Measurements from ENCODE around the gene TMEM121. TPM values are rescaled to one million over a fixed set of nuclear protein-coding genes. Genes with fewer than 3 reads are reported as not detected.
"Not testable (repeated sequence)": the region's sequence is repeated elsewhere in the genome, so short reads cannot be mapped to it uniquely, and the experiment has no call there.

TMEM121 gene
- total RNA-seq, 1 donor from 2014 or later: 5.5 TPM

DNA sequence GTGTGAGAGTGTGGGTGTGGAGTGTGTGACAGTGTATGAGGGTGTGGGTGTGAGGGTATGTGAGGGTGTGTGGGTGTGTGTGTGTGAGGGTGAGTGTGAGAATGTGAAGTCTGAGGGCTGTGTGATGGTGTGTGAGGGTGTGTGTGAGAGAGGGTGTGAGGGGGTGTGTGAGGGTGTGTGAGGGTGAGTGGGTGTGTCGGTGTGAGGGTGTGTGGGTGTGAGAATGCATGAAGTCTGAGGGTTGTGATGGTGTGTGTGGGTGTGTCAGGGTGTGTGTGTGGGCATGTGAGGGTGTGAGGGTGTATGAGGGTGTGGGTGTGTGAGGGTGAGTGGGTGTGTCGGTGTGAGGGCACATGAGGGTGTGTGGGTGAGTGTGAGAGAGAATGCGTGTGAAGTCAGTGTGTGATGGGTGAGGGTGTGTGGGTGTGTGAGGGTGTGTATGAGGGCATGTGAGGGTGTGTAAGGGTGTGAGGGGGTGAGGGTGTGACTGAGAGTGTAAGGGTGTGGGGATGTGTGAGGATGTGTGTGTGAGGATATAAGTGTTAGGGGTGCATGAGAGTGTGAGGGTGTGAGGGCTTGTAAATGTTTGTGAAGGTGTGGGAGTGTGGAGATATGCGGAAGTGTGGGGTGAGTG lies 36.4 kb downstream of the TMEM121 start:
- Mint-ChIP-seq H3K4me1 (ENCODE audit: unreplicated experiment) (no peaks in the 10 kb centered on the region), H3K4me3 (no peak overlapping the region), H3K36me3 (no peaks in the 10 kb centered on the region), H3K27me3 (no peaks in the 10 kb centered on the region), H3K27ac (no peak overlapping the region), H3K9me3 (peaks cover 5% of the 10 kb centered on the region)
- no peak for DNase-seq (ENCODE audit: extremely low spot score, unreplicated experiment)
- TF ChIP-seq, protein P1, sequence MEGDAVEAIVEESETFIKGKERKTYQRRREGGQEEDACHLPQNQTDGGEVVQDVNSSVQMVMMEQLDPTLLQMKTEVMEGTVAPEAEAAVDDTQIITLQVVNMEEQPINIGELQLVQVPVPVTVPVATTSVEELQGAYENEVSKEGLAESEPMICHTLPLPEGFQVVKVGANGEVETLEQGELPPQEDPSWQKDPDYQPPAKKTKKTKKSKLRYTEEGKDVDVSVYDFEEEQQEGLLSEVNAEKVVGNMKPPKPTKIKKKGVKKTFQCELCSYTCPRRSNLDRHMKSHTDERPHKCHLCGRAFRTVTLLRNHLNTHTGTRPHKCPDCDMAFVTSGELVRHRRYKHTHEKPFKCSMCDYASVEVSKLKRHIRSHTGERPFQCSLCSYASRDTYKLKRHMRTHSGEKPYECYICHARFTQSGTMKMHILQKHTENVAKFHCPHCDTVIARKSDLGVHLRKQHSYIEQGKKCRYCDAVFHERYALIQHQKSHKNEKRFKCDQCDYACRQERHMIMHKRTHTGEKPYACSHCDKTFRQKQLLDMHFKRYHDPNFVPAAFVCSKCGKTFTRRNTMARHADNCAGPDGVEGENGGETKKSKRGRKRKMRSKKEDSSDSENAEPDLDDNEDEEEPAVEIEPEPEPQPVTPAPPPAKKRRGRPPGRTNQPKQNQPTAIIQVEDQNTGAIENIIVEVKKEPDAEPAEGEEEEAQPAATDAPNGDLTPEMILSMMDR (conservative IDR thresholded peaks at IDR 0.05): no peak

DNA sequence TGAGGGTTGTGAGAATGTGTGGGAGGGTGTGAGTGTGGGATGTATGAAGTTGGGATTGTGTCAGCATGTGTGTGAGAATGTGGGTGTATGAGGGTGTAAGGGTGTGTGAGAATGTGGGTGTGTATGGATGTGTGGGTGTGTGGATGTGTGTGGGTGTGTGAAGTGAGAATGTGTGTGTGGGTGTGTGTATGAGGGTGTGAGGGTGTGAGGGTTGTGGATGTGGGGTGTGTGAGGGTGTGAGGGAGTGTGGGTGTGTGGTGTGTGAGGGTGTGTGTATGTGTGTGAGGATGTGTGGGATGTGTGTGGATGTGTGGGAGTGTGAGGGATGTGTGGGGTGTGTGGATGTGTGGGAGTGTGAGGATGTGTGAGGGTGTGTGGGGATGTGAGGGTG lies 37.0 kb downstream of the TMEM121 start:
- H3K27me3 Mint-ChIP-seq: no peaks in the 10 kb centered on the region
- H3K27ac Mint-ChIP-seq: no peak overlapping the region
- H3K4me3 Mint-ChIP-seq: no peak overlapping the region
- no peaks in the 10 kb centered on the region for H3K4me1 Mint-ChIP-seq (ENCODE audit: unreplicated experiment)
- DNase-seq (ENCODE audit: extremely low spot score, unreplicated experiment): no peak
- H3K36me3 Mint-ChIP-seq: no peaks in the 10 kb centered on the region
- H3K9me3 Mint-ChIP-seq: peaks cover 10% of the 10 kb centered on the region
- TF ChIP-seq, protein P1 (conservative IDR thresholded peaks at IDR 0.05): no peak

DNA sequence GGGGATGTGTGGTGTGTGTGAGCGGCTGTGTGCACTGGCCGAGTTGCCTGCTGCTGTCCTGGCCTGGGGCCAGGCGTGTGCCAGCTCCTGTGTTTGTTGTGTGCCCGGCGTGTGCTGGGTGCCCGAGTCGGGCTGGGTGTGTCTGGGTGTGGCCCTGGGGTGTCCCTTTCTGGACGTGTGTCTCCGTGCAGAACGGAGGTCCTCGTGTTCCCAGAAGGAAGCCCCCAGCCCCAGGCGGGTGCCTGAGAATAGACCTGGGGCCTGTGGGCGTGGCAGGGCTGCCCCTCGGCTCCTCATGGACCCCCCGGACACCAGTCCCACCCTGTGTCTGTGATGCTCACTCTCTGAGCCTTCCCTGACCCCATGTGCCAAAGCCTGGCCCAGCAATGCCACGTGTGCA lies 38.2 kb downstream of the TMEM121 start:
- not testable (repeated sequence) for DNase-seq (ENCODE audit: extremely low spot score, unreplicated experiment); H3K36me3 Mint-ChIP-seq; H3K27ac Mint-ChIP-seq; H3K4me3 Mint-ChIP-seq; H3K27me3 Mint-ChIP-seq; H3K4me1 Mint-ChIP-seq (ENCODE audit: unreplicated experiment)
- peaks cover 17% of the 10 kb centered on the region for H3K9me3 Mint-ChIP-seq

DNA sequence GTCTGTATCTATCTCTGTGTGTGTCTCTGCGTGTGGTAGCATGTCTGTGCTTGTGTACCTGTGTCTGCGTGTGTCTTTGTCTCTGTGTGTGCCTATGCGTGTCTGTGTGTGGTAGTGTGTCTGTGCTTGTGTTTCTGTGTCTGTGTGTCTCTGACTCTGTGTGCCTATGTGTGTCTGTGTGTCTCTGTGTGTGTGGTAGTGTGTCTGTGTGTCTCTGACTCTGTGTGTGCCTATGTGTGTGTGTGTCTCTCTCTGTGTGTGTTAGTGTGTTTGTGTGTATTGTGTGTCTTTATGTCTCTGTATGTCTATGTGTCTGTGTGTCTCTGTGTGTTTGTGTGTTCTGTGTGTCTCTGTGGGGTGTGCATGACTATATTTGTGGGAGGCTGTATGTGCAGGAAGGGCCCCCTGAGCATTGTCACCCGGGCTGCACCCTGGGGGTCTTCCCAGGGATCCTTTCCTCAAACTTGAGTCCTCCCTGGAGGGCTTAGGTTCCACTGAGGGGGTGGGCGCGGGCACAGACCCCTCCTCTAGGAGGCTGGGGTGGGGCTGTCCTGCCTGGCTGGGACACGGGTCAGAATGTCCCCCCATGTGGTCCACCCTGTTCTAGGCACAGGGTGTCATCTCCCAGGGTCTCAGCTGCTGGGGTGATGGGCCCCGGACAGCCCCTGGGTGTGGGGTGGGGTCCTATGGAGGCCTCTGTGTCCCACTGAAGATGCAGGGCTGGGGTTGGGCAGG lies 39.0 kb downstream of the TMEM121 start:
- not testable (repeated sequence) for DNase-seq (ENCODE audit: extremely low spot score, unreplicated experiment); H3K4me3 Mint-ChIP-seq; H3K4me1 Mint-ChIP-seq (ENCODE audit: unreplicated experiment); H3K27ac Mint-ChIP-seq; H3K27me3 Mint-ChIP-seq
- Mint-ChIP-seq H3K9me3 (peaks cover 25% of the 10 kb centered on the region), H3K36me3 (peaks cover 12% of the 10 kb centered on the region)

DNA sequence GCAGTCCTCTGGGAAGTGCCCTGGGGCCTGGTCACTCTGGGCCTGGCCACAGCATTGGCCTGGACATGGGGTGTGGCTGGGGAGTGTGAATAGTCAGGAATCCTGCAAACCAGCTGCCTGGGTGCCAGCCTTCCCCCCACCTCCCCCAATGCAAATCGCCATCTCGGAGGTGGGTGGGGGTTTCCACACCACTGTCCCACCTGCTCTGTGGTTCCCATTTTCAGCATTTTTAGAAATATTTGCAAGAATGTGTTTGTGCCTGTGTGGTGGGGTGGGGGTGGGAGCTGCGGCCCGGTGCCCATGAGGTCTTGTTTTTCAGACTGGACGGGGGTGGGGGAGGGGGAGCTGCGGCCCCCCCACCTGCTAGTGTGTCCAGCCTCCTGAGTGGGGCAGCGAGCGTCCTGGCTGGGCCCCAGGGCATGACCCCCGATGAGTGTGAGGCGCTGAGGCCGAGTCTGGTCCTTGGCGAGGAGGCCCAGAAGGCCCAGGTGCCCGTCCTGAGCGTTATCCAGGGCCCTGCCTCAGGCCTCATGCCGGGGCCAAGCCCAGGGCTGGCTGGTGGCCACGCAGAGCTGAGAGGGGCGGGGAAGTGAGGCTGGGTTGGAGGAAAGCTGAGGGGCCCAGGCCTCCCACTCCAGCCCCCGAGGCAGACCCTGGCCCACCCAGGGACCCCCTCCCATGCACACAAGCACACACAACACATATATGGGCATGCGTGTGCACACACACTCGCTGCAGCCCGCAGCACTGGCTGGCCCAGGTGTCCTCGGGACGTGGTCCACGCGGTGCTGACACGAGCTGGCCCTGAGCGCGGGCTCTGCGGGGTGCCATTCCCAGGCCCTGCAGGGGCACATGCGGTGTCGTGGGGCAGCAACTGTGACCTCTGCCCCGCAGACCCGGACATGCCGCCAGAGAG lies 40.1 kb downstream of the TMEM121 start:
- not testable (repeated sequence) for H3K27me3 Mint-ChIP-seq; H3K27ac Mint-ChIP-seq; DNase-seq (ENCODE audit: extremely low spot score, unreplicated experiment); H3K4me3 Mint-ChIP-seq; H3K4me1 Mint-ChIP-seq (ENCODE audit: unreplicated experiment)
- Mint-ChIP-seq H3K36me3 (peaks cover 12% of the 10 kb centered on the region), H3K9me3 (peaks cover 32% of the 10 kb centered on the region)

DNA sequence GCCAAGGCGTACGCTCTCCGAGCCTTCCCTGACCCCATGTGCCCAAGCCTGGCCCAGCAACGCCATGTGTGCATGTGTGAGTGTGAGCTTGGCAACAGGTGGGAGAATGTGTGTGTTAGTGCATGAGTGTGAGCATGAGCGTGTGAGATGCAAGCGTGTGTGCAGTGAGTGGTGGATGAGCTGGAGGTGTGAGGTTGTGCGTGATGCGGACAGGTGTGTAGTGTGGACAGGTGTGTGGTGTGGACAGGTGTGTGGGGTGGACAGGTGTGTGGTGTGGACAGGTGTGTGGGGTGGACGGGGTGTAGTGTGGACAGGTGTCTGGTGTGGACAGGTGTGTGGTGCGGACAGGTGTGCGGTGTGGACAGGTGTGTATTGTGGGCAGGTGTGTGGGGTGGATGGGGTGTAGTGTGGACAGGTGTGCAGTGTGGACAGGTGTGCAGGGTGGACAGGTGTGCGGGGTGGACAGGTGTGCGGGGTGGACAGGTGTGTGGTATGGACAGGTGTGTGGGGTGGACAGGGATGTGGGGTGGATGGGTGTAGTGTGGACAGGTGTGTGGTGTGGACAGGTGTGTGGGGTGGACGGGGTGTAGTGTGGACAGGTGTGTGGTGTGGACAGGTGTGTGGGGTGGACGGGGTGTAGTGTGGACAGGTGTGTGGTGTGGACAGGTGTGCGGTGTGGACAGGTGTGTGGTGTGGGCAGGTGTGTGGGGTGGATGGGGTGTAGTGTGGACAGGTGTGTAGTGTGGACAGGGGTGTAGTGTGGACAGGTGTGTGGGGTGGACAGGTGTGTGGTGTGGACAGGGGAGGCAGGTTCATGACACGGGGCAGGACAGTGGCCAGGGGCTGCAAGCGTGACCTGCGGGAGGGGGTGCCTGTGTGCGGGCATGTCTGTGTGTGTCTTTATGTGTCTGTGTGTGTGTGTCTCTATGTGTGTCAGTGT lies 41.1 kb downstream of the TMEM121 start:
- not testable (repeated sequence) for H3K27ac Mint-ChIP-seq; DNase-seq (ENCODE audit: extremely low spot score, unreplicated experiment); H3K4me1 Mint-ChIP-seq (ENCODE audit: unreplicated experiment); H3K27me3 Mint-ChIP-seq; H3K4me3 Mint-ChIP-seq
- peaks cover 32% of the 10 kb centered on the region for H3K9me3 Mint-ChIP-seq
- H3K36me3 Mint-ChIP-seq: peaks cover 12% of the 10 kb centered on the region

DNA sequence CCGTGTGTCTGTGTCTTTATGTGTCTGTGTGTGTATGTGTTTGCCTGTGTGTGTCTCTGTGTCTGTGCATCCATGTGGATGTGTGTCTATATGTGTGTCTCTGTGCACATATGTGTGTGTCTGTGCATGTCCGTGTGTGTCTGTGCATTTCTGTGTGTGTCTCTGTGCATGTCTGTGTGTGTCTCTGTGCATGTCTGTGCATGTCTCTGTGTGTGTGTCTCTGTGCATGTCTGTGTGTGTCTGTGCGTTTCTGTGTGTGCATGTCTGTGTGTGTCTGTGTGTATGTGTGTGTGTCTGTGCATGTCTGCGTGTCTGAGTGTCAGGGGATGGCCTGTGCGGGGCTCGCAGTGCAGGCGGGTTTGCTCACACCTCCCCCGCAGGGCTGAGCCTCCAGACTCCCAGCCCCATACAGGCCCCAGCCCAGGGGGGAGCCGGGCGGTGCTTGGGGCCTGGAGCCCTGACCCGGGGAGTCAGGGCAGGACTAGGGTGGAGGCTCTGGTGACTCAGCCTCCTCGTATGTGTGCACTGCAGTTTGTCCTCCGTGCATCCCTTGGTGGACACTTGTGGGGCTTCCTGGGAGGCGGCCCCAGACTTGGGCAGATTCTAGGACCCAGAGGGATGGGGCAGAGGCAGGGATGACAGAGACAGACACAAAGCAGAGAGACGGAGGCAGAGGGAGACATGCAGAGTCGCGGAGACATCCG lies 41.9 kb downstream of the TMEM121 start:
- not testable (repeated sequence) for H3K27ac Mint-ChIP-seq; H3K4me3 Mint-ChIP-seq; H3K27me3 Mint-ChIP-seq; H3K4me1 Mint-ChIP-seq (ENCODE audit: unreplicated experiment); DNase-seq (ENCODE audit: extremely low spot score, unreplicated experiment)
- H3K9me3 Mint-ChIP-seq: peaks cover 36% of the 10 kb centered on the region
- peaks cover 15% of the 10 kb centered on the region for H3K36me3 Mint-ChIP-seq

Measured in type B pancreatic cell (in vitro differentiated cells).